ENCODE measurements around the gene GOLGA6C.

Gene GOLGA6C

GRCh38 chr15:75227663-75228280 lies 30.4 kb upstream of the GOLGA6C start:
- H3K27ac Mint-ChIP-seq = no peak overlapping the region
- H3K4me1 Mint-ChIP-seq = no peaks in the 10 kb centered on the region
- no peak overlapping the region for H3K4me3 Mint-ChIP-seq
- H3K9me3 Mint-ChIP-seq = no peaks in the 10 kb centered on the region
- H3K27me3 Mint-ChIP-seq (ENCODE audit: low read depth) = no peaks in the 10 kb centered on the region
- no peaks in the 10 kb centered on the region for H3K36me3 Mint-ChIP-seq (ENCODE audit: low read depth)
- TF ChIP-seq, protein P1, sequence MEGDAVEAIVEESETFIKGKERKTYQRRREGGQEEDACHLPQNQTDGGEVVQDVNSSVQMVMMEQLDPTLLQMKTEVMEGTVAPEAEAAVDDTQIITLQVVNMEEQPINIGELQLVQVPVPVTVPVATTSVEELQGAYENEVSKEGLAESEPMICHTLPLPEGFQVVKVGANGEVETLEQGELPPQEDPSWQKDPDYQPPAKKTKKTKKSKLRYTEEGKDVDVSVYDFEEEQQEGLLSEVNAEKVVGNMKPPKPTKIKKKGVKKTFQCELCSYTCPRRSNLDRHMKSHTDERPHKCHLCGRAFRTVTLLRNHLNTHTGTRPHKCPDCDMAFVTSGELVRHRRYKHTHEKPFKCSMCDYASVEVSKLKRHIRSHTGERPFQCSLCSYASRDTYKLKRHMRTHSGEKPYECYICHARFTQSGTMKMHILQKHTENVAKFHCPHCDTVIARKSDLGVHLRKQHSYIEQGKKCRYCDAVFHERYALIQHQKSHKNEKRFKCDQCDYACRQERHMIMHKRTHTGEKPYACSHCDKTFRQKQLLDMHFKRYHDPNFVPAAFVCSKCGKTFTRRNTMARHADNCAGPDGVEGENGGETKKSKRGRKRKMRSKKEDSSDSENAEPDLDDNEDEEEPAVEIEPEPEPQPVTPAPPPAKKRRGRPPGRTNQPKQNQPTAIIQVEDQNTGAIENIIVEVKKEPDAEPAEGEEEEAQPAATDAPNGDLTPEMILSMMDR (IDR thresholded peaks at IDR 0.05; ENCODE audit: unreplicated experiment in 3 of 3) = no peak

DNA sequence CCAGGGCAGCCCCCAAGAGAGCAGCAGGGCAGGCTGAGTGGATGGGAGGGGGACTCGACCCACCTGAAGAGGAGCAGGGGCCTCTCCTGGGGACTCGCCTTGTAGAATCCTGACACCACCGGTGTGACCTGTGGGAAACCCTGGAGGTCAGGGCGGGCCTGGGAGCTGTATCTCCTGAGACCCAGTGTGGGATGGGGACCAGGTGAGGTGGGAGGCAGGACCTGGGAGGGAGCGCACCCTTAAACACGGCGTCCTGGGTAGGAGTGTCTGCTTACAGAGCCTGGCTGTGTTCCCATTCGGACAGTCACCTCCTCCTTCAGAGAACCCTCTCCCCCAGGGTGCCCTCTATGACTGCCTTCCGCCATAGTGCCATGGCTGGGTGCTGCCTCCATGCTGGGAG lies 29.3 kb upstream of the GOLGA6C start:
- Mint-ChIP-seq H3K27ac (no peak overlapping the region), H3K27me3 (ENCODE audit: low read depth) (no peaks in the 10 kb centered on the region), H3K4me1 (no peaks in the 10 kb centered on the region), H3K36me3 (ENCODE audit: low read depth) (no peaks in the 10 kb centered on the region), H3K9me3 (no peaks in the 10 kb centered on the region), H3K4me3 (no peak overlapping the region)
- TF ChIP-seq, protein P1 (IDR thresholded peaks at IDR 0.05; ENCODE audit: unreplicated experiment in 3 of 3) = no peak

GRCh38 chr15:75229191-75230015 lies 28.7 kb upstream of the GOLGA6C start:
- Mint-ChIP-seq H3K4me3 (no peak overlapping the region), H3K27me3 (ENCODE audit: low read depth) (no peaks in the 10 kb centered on the region), H3K4me1 (no peaks in the 10 kb centered on the region), H3K9me3 (no peaks in the 10 kb centered on the region), H3K36me3 (ENCODE audit: low read depth) (no peaks in the 10 kb centered on the region), H3K27ac (no peak overlapping the region)
- TF ChIP-seq, protein P1 (IDR thresholded peaks at IDR 0.05; ENCODE audit: unreplicated experiment in 3 of 3) = no peak

DNA sequence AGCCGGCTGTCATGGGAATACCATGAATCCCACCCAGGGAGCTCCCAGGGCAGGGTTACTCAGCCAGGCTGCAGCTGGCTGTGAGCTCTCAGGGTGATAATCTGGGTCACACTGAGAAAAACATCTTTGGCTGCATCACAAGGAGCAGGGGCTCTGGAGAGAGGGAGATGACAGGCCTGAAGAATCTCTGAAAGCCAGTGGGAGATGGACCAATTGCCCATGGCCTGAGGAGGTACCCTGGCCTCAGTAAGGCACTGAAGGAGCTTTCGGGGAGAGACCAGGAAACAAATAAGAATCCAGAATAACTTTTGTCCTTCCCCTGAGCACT lies 28.2 kb upstream of the GOLGA6C start:
- H3K27me3 Mint-ChIP-seq (ENCODE audit: low read depth) = no peaks in the 10 kb centered on the region
- TF ChIP-seq, protein P1 (IDR thresholded peaks at IDR 0.05; ENCODE audit: unreplicated experiment in 3 of 3) = no peak
- H3K27ac Mint-ChIP-seq = no peak overlapping the region
- H3K36me3 Mint-ChIP-seq (ENCODE audit: low read depth) = no peaks in the 10 kb centered on the region
- H3K9me3 Mint-ChIP-seq = no peaks in the 10 kb centered on the region
- no peak overlapping the region for H3K4me3 Mint-ChIP-seq
- H3K4me1 Mint-ChIP-seq = no peaks in the 10 kb centered on the region

- no peaks in the 10 kb centered on the region for H3K4me1 Mint-ChIP-seq
- no peak overlapping the region for H3K27ac Mint-ChIP-seq
- no peaks in the 10 kb centered on the region for H3K27me3 Mint-ChIP-seq (ENCODE audit: low read depth)
- H3K36me3 Mint-ChIP-seq (ENCODE audit: low read depth) = no peaks in the 10 kb centered on the region
- no peak overlapping the region for H3K4me3 Mint-ChIP-seq
- H3K9me3 Mint-ChIP-seq = no peaks in the 10 kb centered on the region
- TF ChIP-seq, protein P1 (IDR thresholded peaks at IDR 0.05; ENCODE audit: unreplicated experiment in 3 of 3) = no peak
These were observed 27.4 kb upstream of the GOLGA6C start for GRCh38 chr15:75230551-75231371.
